Measurements from ENCODE around the gene POLD3.

DNA sequence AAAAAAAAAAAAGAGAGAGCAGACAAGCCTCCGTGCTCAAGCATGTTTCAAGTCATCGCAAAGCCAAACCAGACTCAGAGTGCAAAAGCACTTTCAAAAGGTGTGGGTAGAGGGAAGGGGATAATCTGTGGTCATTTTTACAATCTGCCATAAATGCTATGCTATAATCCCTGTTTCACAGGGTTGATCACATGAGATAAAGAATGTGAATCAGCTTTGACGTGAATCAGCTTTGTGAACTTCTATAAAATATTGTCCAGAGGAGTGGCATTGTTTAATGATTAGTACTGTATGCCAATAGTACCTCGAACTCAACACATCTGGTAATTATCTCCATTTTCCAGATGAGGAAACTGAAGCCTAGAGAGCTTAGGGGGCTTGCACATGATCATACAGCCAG, 20.0 kb upstream of the POLD3 start:
- TF ChIP-seq POLR2A (IDR thresholded peaks at IDR 0.05; ENCODE audit: borderline replicate concordance, extremely low read depth, insufficient read depth, insufficient read length) (no peak), SIN3A (IDR thresholded peaks at IDR 0.05; ENCODE audit: low read depth) (no peak), CEBPB (IDR thresholded peaks at IDR 0.05; ENCODE audit: low read depth) (no peak), RAD21 (IDR thresholded peaks at IDR 0.05; ENCODE audit: low read depth) (no peak), SRF (IDR thresholded peaks at IDR 0.05; ENCODE audit: low read depth) (no peak)
- TF ChIP-seq, protein P1, sequence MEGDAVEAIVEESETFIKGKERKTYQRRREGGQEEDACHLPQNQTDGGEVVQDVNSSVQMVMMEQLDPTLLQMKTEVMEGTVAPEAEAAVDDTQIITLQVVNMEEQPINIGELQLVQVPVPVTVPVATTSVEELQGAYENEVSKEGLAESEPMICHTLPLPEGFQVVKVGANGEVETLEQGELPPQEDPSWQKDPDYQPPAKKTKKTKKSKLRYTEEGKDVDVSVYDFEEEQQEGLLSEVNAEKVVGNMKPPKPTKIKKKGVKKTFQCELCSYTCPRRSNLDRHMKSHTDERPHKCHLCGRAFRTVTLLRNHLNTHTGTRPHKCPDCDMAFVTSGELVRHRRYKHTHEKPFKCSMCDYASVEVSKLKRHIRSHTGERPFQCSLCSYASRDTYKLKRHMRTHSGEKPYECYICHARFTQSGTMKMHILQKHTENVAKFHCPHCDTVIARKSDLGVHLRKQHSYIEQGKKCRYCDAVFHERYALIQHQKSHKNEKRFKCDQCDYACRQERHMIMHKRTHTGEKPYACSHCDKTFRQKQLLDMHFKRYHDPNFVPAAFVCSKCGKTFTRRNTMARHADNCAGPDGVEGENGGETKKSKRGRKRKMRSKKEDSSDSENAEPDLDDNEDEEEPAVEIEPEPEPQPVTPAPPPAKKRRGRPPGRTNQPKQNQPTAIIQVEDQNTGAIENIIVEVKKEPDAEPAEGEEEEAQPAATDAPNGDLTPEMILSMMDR (IDR thresholded peaks at IDR 0.05 in 2 of 3, conservative IDR thresholded peaks at IDR 0.05 in 1 of 3; ENCODE audit: borderline replicate concordance in 1 of 3, insufficient read depth in 1 of 3, low read depth in 2 of 3, low read length in 2 of 3) = no peak
- TF ChIP-seq, protein P2, sequence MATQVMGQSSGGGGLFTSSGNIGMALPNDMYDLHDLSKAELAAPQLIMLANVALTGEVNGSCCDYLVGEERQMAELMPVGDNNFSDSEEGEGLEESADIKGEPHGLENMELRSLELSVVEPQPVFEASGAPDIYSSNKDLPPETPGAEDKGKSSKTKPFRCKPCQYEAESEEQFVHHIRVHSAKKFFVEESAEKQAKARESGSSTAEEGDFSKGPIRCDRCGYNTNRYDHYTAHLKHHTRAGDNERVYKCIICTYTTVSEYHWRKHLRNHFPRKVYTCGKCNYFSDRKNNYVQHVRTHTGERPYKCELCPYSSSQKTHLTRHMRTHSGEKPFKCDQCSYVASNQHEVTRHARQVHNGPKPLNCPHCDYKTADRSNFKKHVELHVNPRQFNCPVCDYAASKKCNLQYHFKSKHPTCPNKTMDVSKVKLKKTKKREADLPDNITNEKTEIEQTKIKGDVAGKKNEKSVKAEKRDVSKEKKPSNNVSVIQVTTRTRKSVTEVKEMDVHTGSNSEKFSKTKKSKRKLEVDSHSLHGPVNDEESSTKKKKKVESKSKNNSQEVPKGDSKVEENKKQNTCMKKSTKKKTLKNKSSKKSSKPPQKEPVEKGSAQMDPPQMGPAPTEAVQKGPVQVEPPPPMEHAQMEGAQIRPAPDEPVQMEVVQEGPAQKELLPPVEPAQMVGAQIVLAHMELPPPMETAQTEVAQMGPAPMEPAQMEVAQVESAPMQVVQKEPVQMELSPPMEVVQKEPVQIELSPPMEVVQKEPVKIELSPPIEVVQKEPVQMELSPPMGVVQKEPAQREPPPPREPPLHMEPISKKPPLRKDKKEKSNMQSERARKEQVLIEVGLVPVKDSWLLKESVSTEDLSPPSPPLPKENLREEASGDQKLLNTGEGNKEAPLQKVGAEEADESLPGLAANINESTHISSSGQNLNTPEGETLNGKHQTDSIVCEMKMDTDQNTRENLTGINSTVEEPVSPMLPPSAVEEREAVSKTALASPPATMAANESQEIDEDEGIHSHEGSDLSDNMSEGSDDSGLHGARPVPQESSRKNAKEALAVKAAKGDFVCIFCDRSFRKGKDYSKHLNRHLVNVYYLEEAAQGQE (IDR thresholded peaks at IDR 0.05; ENCODE audit: low read depth) = no peak
